Neural cell (in vitro differentiated cells): ENCODE results near the gene ADAMTS20. TPM values are rescaled to one million over a fixed set of nuclear protein-coding genes. Genes with fewer than 3 reads are reported as not detected.

ENCODE experiments used
- H2AFZ ChIP-seq: fragments of 200-600, 300-800 bp; sonication (generic), shearing (Covaris generic); 2 replicates; pipeline ENCODE4 v1.6.0; 2014; ENCODE audit warnings: low read depth, mild to moderate bottlenecking, antibody characterized with exemption, low read length, moderate library complexity
- H3F3A ChIP-seq: fragments of 200-600 bp; shearing (Covaris generic); 2 replicates; pipeline ENCODE4 v1.6.1; 2016; ENCODE audit warnings: mild to moderate bottlenecking, moderate library complexity, mixed read lengths, antibody characterized with exemption, low read length; ENCODE audit not compliant: insufficient read depth, poor library complexity, severe bottlenecking
- H3K27ac ChIP-seq: fragments of 200-600, 300-800 bp; sonication (generic), shearing (Covaris generic); 2 replicates; pipeline ENCODE4 v1.5.1; 2014; ENCODE audit warnings: mild to moderate bottlenecking, low read length, moderate library complexity
- H3K27me3 ChIP-seq: fragments of 300-800, 200-600 bp; sonication (generic), shearing (Covaris generic); 2 replicates; pipeline ENCODE4 v1.6.0; 2014; ENCODE audit warnings: mild to moderate bottlenecking, low read depth, low read length, moderate library complexity; ENCODE audit not compliant: insufficient read depth
- H3K36me3 ChIP-seq: fragments of 300-800, 200-600 bp; sonication (generic), shearing (Covaris generic); 2 replicates; pipeline ENCODE4 v1.5.1; 2014; ENCODE audit warnings: mild to moderate bottlenecking, antibody characterized with exemption, low read length, moderate library complexity; ENCODE audit not compliant: insufficient read depth
- H3K4me2 ChIP-seq: fragments of 300-800, 200-600 bp; sonication (generic), shearing (Covaris generic); 2 replicates; pipeline ENCODE4 v1.6.0; 2014; ENCODE audit warnings: mild to moderate bottlenecking, low read length
- H3K4me3 ChIP-seq: fragments of 300-800, 200-600 bp; sonication (generic), shearing (Covaris generic); 2 replicates; pipeline ENCODE4 v1.5.1; 2014; ENCODE audit warnings: mild to moderate bottlenecking, low read length, moderate library complexity
- H3K79me2 ChIP-seq: fragments of 200-600 bp; shearing (Covaris generic); replicated peaks from 2 replicates; pipeline ENCODE4 v1.6.0; 2014; ENCODE audit warnings: mild to moderate bottlenecking, low read length, moderate library complexity; ENCODE audit not compliant: insufficient read depth
- H3K9ac ChIP-seq: fragments of 300-800, 200-600 bp; sonication (generic), shearing (Covaris generic); 2 replicates; pipeline ENCODE4 v1.6.1; 2016; ENCODE audit warnings: mild to moderate bottlenecking, low read length, mixed read lengths
- H3K9me2 ChIP-seq: fragments of 200-600 bp; shearing (Covaris generic); 2 replicates; pipeline ENCODE4 v1.6.1; 2016; ENCODE audit warnings: mild to moderate bottlenecking, low read length, mixed read lengths; ENCODE audit not compliant: insufficient read depth
- H3K9me3 ChIP-seq: fragments of 200-600, 300-800 bp; sonication (generic), shearing (Covaris generic); 2 replicates; pipeline ENCODE4 v1.6.1; 2016; ENCODE audit warnings: mild to moderate bottlenecking, mixed run types, low read length, moderate library complexity, mixed read lengths
- H4K20me1 ChIP-seq: fragments of 200-600 bp; shearing (Covaris generic); 2 replicates; pipeline ENCODE4 v1.6.1; 2016; ENCODE audit warnings: mild to moderate bottlenecking, mixed run types; ENCODE audit not compliant: insufficient read depth
- TAF1 ChIP-seq: IDR thresholded peaks from 2 replicates; pipeline ENCODE4 v1.6.1; 2012; ENCODE audit warnings: low read depth
- polyA plus RNA-seq: library from polyadenylated mRNA; depleted of rRNA; stranded (reverse); fragments of >200 nt; gene quantifications from 2 replicates; pipeline ENCODE4 v1.2.3, GENCODE V29; 2014

ADAMTS20 gene
- polyA plus RNA-seq, 1 donor from 2014 or later: 0.72 TPM

- Histone ChIP-seq H3K9ac (no peak overlapping the region), H3K4me2 (no peak overlapping the region), H3K9me3 (no peaks in the 10 kb centered on the region), H3K4me3 (no peak overlapping the region), H2AFZ (no peak overlapping the region), H3K36me3 (no peaks in the 10 kb centered on the region), H4K20me1 (no peaks in the 10 kb centered on the region), H3F3A (no peaks in the 10 kb centered on the region), H3K9me2 (no peaks in the 10 kb centered on the region), H3K79me2 (no peaks in the 10 kb centered on the region), H3K27ac (no peak overlapping the region), H3K27me3 (no peaks in the 10 kb centered on the region)
- no peak for TF ChIP-seq TAF1
Measured at GRCh38 chr12:43305065-43305464, 246.9 kb downstream of the ADAMTS20 start.

Other genes starting within 250 kb of the ADAMTS20 start
- gene PUS7L, start 206.6 kb upstream of the ADAMTS20 start, polyA plus RNA-seq: 24.7 and 29.2 TPM in 2 replicates
- gene IRAK4, start 206.7 kb upstream of the ADAMTS20 start, polyA plus RNA-seq: 5.7 and 7.0 TPM in 2 replicates